Fibroblast of mammary gland (primary cell): ENCODE results near the gene WDR81.
"Not testable (repeated sequence)": the region's sequence is repeated elsewhere in the genome, so short reads cannot be mapped to it uniquely, and the experiment has no call there.

ENCODE experiments used
- DNase-seq: peaks from one replicate; pipeline ENCODE4 v3.0.0-alpha.2; 2010; ENCODE audit warnings: low read depth
- H3K4me3 ChIP-seq: 2 replicates; pipeline ENCODE4 v1.5.1; 2011; ENCODE audit warnings: low read depth, mild to moderate bottlenecking, low read length, moderate library complexity; ENCODE audit not compliant: control insufficient read depth
- CTCF ChIP-seq: conservative IDR thresholded peaks from 2 replicates; pipeline ENCODE4 v1.5.1; 2011; ENCODE audit warnings: low read depth, low read length, inconsistent platforms; ENCODE audit not compliant: control insufficient read depth, insufficient read depth

The WDR81 gene

DNA sequence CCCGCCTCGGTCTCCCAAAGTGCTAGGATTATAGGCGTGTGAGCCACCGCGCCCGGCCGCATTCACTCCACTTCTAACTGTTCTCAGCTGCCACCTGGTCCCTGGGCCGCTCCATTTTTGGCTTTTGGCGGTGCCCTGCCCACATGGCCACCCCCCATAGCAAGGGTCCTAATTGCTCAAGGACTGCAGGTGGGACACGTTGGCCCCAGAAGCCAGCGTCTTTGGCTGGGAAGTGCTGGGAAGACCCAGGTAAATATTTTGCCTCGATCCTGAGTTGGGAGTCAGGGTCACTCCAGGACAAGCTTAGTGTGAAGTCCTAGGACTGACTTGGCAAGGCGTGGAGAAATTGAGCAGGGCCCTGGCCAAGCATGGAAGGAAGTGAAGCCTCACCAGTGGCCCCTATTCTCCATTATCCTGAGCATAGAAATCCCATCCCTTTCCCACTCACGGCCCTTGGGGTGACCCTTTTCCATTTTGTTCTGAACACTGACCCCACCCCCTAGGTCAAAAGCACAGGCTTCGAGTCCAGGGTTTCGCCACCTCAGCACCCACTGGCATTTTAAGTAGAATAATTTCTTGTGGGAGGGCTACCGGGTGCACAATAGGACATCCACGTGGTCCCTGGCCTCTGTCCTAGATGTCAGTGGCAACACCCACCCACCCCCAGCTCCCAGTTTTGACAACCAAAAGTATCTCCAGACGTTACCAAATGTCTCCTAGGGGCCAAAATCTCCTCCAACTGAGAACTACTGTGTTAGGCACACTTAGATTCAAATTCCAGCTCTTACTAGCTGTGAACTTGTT, 5.9 kb upstream of the WDR81 start:
- no peak for TF ChIP-seq CTCF
- DNase-seq = no peak
- H3K4me3 ChIP-seq = no peak overlapping the region

- H3K4me3 ChIP-seq = peak overlapping the region; percentile 22
- peak; percentile 63 for DNase-seq
- peak; percentile 100 for TF ChIP-seq CTCF
These were observed 3.6 kb upstream of the WDR81 start for GRCh38 chr17:1720856-1721386.

- H3K4me3 ChIP-seq = not testable (repeated sequence)
- DNase-seq = peak; percentile 86
These were observed 2.5 kb upstream of the WDR81 start for GRCh38 chr17:1722022-1722421.

DNA sequence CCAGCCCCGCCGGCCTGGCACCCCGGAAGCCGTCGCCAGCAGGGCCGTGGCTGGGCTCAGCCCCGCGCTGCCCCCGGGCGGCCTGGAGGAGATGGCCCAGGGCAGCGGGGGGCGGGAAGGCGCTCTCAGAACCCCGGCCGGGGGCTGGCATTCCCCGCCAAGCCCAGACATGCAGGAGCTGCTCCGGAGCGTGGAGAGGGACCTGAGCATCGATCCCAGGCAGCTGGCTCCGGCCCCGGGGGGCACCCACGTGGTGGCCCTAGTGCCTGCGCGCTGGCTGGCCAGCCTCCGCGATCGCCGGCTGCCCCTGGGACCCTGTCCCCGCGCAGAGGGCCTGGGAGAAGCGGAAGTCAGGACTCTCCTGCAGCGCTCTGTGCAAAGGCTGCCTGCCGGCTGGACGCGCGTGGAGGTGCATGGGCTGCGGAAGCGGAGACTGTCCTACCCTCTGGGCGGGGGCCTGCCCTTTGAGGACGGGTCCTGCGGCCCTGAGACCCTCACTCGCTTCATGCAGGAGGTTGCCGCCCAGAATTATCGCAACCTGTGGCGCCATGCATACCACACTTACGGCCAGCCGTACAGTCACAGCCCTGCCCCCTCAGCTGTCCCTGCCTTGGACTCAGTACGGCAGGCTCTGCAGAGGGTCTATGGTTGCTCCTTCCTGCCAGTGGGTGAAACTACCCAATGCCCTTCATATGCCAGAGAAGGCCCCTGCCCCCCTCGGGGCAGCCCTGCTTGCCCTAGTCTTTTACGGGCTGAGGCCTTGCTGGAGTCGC, 551 bp downstream of the WDR81 start:
- no peak for TF ChIP-seq CTCF
- DNase-seq = no peak
- peak overlapping the region; percentile 45 for H3K4me3 ChIP-seq

DNA sequence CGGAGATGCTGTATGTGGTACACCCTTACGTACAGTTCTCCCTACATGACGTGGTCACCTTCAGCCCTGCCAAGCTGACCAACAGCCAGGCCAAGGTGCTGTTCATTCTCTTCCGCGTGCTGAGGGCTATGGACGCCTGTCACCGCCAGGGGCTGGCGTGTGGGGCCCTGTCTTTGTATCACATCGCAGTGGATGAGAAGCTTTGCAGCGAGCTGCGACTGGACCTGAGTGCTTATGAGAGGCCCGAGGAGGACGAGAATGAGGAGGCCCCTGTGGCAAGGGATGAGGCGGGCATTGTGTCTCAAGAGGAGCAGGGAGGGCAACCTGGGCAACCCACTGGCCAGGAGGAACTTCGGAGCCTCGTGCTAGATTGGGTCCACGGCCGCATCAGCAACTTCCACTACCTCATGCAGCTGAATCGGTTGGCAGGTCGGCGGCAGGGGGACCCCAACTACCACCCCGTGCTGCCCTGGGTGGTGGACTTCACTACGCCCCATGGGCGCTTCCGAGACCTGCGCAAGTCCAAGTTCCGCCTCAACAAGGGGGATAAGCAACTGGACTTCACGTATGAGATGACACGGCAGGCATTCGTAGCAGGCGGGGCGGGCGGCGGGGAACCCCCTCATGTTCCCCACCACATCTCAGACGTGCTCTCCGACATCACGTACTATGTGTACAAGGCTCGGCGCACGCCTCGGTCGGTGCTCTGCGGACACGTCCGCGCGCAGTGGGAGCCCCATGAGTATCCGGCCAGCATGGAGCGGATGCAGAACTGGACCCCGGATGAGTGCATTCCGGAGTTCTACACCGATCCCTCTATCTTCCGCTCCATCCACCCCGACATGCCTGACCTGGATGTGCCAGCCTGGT, 1.4 kb downstream of the WDR81 start:
- H3K4me3 ChIP-seq = peak overlapping the region; percentile 45
- DNase-seq = no peak
- TF ChIP-seq CTCF = no peak

DNA sequence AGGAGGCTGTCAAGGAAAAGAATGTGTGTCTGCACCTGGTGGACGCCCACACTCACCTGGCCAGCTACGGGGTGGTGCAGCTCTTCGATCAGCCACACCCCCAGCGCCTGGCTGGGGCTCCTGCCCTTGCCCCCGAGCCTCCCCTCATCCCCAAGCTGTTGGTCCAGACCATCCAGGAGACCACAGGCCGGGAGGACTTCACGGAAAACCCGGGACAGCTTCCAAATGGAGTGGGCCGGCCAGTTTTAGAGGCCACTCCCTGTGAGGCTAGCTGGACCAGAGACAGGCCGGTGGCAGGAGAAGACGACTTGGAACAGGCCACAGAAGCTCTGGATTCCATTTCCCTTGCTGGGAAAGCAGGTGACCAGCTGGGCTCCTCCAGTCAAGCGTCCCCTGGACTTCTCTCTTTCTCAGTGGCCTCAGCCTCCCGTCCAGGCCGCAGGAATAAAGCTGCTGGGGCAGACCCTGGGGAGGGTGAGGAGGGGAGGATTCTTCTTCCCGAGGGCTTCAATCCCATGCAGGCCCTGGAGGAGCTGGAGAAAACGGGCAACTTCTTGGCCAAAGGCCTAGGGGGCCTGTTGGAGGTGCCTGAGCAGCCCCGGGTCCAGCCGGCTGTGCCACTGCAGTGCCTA, 2.2 kb downstream of the WDR81 start:
- no peak for TF ChIP-seq CTCF
- H3K4me3 ChIP-seq = no peak overlapping the region
- DNase-seq = no peak
